ENCODE results near the gene PPFIBP1. TPM values are rescaled to one million over a fixed set of nuclear protein-coding genes. Genes with fewer than 3 reads are reported as not detected.
A peak's percentile ranks its signal among the peaks of the same experiment; 100 is the strongest.

PPFIBP1 gene
- total RNA-seq, 1 donor = 179 TPM

DNA sequence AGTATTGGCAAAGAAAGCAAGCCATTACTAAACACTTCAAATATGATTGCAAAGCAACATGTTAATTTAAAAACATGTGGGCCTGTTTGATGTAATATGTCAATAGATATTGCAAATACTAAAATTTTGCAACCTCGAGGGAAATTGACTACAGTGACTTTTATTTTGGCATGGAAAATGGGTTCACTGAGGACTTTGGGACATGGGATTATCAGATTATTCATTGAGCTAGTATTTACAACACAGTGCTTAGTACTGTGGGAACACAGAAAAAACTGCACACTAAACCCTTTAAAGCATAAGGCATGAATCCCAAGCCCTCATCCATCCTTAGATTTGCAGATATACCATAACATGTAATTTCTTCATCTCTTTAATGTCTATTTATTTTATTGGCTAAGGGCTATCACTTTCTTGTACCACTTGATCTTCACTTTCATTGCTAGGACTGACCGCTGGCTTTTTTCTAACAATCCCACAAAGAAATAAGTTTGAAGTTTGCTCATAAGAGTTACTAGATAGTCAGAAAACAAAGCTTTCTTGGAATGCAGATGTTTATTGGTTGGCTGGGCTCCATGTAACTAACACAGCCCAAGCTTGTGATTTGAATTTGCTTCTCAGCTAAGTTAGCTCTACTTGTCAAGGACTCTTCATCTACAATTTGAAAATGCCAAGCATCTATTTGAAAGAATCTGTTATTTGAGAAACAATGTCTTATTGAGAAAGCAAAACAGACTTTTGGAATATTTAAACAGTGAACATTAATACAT lies 48.7 kb downstream of the PPFIBP1 start:
- DNase-seq (ENCODE audit: insufficient read length, low spot score, missing footprints) = no peak
- peaks cover 88% of the 10 kb centered on the region for H3K79me2 ChIP-seq (ENCODE audit: insufficient read depth, low read length)
- H3K36me3 ChIP-seq (ENCODE audit: insufficient read depth, low read length) = peaks cover 7% of the 10 kb centered on the region
- no peaks in the 10 kb centered on the region for H4K20me1 ChIP-seq (ENCODE audit: insufficient read depth, low read length)
- no peak for TF ChIP-seq CTCF (IDR thresholded peaks at IDR 0.05; ENCODE audit: extremely low read depth, low read depth, low read length)
- peak overlapping the region; percentile 99 for H3K27ac ChIP-seq (ENCODE audit: low read depth, low read length)
- H3K4me1 ChIP-seq (ENCODE audit: insufficient read depth, low read length) = peaks cover 81% of the 10 kb centered on the region
- H2AFZ ChIP-seq (ENCODE audit: low read length) = no peak overlapping the region
- H3K27me3 ChIP-seq (ENCODE audit: insufficient read depth, low read length) = no peaks in the 10 kb centered on the region
- peak overlapping the region; percentile 58 for H3K4me2 ChIP-seq (ENCODE audit: insufficient read depth, low read length)
- no peaks in the 10 kb centered on the region for H3K9me3 ChIP-seq (ENCODE audit: low read depth, low read length)
- no peak overlapping the region for H3K4me3 ChIP-seq (ENCODE audit: insufficient read depth, low read length)

DNA sequence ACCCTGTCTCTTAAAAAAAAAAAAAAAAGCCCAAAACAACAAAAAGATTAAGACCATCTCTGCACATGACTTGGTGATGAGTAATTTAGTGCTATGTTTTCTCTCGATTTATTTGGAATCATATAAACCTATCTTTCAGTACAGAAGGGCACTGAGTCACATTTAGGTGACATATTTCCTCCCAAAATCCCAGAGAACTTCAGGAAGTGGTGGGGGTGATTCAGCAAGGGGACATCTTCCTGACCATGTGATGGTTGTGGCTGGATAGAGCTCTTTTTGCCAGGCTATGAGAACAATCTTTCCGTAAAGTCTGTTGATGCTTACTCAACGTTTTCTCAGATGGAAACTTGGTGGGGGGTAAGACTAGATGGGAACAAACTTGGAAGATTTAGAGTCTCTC lies 50.0 kb downstream of the PPFIBP1 start:
- no peaks in the 10 kb centered on the region for H3K9me3 ChIP-seq (ENCODE audit: low read depth, low read length)
- DNase-seq (ENCODE audit: insufficient read length, low spot score, missing footprints) = peak; percentile 53
- H3K4me3 ChIP-seq (ENCODE audit: insufficient read depth, low read length) = no peak overlapping the region
- peaks cover 88% of the 10 kb centered on the region for H3K79me2 ChIP-seq (ENCODE audit: insufficient read depth, low read length)
- no peaks in the 10 kb centered on the region for H3K27me3 ChIP-seq (ENCODE audit: insufficient read depth, low read length)
- peaks cover 71% of the 10 kb centered on the region for H3K4me1 ChIP-seq (ENCODE audit: insufficient read depth, low read length)
- peaks cover 13% of the 10 kb centered on the region for H3K36me3 ChIP-seq (ENCODE audit: insufficient read depth, low read length)
- peak overlapping the region; percentile 99 for H3K27ac ChIP-seq (ENCODE audit: low read depth, low read length)
- peak overlapping the region; percentile 58 for H3K4me2 ChIP-seq (ENCODE audit: insufficient read depth, low read length)
- no peak for TF ChIP-seq CTCF (IDR thresholded peaks at IDR 0.05; ENCODE audit: extremely low read depth, low read depth, low read length)
- H2AFZ ChIP-seq (ENCODE audit: low read length) = no peak overlapping the region
- no peaks in the 10 kb centered on the region for H4K20me1 ChIP-seq (ENCODE audit: insufficient read depth, low read length)

DNA sequence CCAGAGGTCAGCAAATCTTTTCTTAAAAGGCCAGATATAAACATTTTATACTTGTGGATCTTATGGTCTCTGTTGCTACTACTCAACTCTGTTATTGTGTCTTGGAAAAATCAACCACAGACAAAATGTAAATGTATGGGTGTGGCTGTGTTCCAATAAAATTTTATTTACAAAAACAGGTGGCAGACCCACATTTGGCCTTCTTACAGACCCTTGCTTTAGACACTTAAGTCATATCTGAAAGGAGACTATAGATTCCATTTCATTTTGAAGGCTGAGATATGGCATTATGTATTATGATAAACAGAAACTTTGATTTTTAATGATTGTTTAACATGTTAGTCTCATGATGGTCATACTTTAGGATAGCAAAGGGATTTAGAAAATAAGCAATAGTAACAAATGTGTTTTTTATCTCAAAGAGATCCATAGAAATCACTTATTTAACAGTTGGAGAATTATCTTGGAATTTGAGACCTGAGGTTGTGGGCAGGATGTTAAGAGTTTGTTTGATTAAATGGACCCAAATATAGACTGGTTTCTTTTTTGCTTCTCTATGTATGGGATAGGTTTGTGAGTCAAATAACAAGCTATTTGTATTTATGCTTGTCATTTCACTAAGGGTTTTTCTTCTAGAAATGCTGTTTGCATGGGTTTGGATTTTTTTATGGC lies 51.2 kb downstream of the PPFIBP1 start:
- Histone ChIP-seq H3K27ac (ENCODE audit: low read depth, low read length) (peak overlapping the region; percentile 99), H3K79me2 (ENCODE audit: insufficient read depth, low read length) (peaks cover 88% of the 10 kb centered on the region), H3K4me2 (ENCODE audit: insufficient read depth, low read length) (peak overlapping the region; percentile 58), H3K9me3 (ENCODE audit: low read depth, low read length) (no peaks in the 10 kb centered on the region), H2AFZ (ENCODE audit: low read length) (no peak overlapping the region), H3K4me1 (ENCODE audit: insufficient read depth, low read length) (peaks cover 67% of the 10 kb centered on the region), H3K4me3 (ENCODE audit: insufficient read depth, low read length) (peak overlapping the region; percentile 13), H4K20me1 (ENCODE audit: insufficient read depth, low read length) (no peaks in the 10 kb centered on the region), H3K27me3 (ENCODE audit: insufficient read depth, low read length) (no peaks in the 10 kb centered on the region), H3K36me3 (ENCODE audit: insufficient read depth, low read length) (peaks cover 21% of the 10 kb centered on the region)
- no peak for DNase-seq (ENCODE audit: insufficient read length, low spot score, missing footprints)
- TF ChIP-seq CTCF (IDR thresholded peaks at IDR 0.05; ENCODE audit: extremely low read depth, low read depth, low read length) = no peak

- no peak for TF ChIP-seq CTCF (IDR thresholded peaks at IDR 0.05; ENCODE audit: extremely low read depth, low read depth, low read length)
- H3K4me3 ChIP-seq (ENCODE audit: insufficient read depth, low read length) = peak overlapping the region; percentile 13
- DNase-seq (ENCODE audit: insufficient read length, low spot score, missing footprints) = no peak
- peak overlapping the region; percentile 58 for H3K4me2 ChIP-seq (ENCODE audit: insufficient read depth, low read length)
- H4K20me1 ChIP-seq (ENCODE audit: insufficient read depth, low read length) = no peaks in the 10 kb centered on the region
- H3K4me1 ChIP-seq (ENCODE audit: insufficient read depth, low read length) = peaks cover 67% of the 10 kb centered on the region
- H3K9me3 ChIP-seq (ENCODE audit: low read depth, low read length) = no peaks in the 10 kb centered on the region
- peaks cover 21% of the 10 kb centered on the region for H3K36me3 ChIP-seq (ENCODE audit: insufficient read depth, low read length)
- H3K27ac ChIP-seq (ENCODE audit: low read depth, low read length) = peak overlapping the region; percentile 99
- no peaks in the 10 kb centered on the region for H3K27me3 ChIP-seq (ENCODE audit: insufficient read depth, low read length)
- no peak overlapping the region for H2AFZ ChIP-seq (ENCODE audit: low read length)
- H3K79me2 ChIP-seq (ENCODE audit: insufficient read depth, low read length) = peaks cover 90% of the 10 kb centered on the region
Measured at GRCh38 chr12:27575762-27576118, 51.7 kb downstream of the PPFIBP1 start.
